HG02870 (cell line): ENCODE measurements around the gene KIF6.

Source experiments
- ATAC-seq: cut with Tn5 transposase; IDR thresholded peaks from one replicate; pipeline ENCODE4 v1.9.1; 2021; ENCODE audit warnings: mild to moderate bottlenecking, moderate library complexity; ENCODE audit not compliant: unreplicated experiment

The KIF6 gene

DNA sequence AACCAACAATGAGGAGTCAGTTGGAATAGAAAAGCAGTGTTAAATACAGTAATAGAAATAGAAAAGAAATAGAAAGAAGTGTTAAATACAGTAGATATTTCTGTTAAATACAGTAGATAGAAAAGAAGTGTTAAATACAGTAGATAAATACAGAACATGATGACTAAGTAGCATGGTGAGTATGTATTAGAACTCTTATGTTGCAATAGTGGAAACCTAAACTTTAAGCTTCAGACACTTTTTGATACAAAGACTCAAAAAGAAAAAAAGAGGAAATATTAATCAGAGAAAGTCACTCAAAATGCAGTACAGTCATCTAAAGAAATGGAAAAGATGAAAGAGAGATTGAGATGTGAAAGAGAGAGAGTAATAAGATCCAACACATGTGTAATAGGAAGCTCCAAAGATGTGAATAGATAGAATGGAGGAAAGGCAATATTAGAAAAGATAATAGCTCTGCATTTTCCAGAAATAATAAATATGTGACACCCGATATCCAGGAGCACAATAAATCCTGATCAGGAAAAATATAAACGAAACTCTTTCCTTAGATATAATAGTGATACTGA, 271.2 kb downstream of the KIF6 start:
- no peak for ATAC-seq

GRCh38 chr6:39453241-39453640, 272.0 kb downstream of the KIF6 start:
- ATAC-seq: no peak

GRCh38 chr6:39452306-39453145, 272.7 kb downstream of the KIF6 start:
- no peak for ATAC-seq

DNA sequence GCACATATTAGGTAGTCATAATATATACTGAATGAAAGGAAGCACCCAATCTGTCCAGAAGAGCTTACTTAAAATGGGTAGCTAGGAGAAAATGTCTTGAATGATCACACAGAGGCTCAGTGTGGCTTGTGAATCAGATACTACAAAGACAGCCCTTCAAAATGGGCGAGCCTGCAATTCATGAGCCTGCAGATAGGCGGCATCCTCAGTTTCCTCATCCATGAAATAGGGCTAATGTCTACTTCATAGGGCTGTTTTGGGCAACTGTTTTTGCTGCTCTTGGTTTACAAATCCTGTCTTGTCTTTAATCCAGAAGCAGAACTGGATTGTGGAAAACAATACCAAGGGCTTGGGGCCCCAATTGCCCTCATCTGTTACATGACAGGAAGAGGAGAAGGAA, 273.4 kb downstream of the KIF6 start:
- ATAC-seq: no peak

DNA sequence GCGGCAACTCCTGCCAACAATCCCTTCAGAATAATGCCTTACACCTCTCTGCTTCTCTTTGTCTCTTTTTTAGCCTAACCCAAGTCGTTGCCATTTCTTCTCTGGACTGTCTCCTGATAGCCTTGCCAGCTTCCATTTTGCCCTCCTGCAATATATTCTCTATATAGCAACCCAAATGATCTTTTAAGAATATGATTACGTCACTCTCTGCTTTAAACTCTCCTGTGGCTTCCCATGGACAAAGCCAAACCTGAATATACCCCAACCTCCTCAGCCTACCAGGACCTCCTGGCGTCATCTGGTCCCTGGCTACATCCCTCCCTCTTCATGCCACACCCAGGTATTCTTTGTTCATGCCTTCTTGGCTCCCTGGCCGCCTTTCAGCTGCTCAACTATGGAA, 276.2 kb downstream of the KIF6 start:
- ATAC-seq: no peak

GRCh38 chr6:39446909-39447308, 278.3 kb downstream of the KIF6 start:
- no peak for ATAC-seq

DNA sequence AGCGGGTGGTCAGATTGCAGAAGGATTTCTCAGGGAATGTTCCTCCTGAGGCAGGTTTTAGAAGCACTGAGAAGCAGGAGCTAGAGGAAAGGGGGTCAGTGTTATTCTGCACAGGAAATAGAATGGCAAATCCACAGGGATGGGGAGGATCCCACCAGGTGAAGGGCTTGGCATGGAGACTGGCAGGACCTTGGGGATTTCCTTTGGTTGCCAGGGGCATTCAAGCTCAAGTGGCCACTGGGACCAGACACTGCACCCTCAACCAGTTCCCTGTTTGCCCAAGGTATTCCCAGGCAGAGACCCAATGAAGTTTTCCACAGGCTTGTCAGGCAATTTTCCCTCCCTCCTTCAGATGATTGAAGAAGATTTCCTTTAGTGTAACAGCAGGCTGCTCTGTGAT, 279.5 kb downstream of the KIF6 start:
- ATAC-seq: no peak

DNA sequence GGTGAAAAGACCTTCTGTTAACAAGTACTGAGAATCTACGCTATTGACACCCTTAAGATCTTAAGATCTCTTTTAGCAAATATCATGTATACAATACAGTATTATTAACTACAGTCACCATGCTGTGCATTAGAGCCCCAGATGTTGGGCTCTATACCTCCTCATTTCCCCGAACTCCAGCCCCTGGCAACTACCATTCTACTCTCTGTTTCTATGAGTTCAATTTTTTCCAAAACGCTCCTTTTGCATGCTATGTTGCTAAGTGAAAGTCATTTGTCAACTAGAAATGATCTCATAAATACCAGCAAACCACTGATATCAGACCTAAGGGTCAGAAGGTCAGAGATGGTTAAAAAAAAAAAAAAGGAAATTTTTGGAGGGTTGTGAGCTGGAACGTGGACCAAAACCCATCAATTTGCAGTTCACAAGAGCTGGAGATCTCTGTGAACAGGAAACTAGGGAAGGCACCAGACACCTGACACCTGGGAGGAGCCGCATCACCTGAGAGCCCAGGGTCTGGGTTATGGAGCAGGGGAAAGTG, 280.7 kb downstream of the KIF6 start:
- ATAC-seq: no peak

DNA sequence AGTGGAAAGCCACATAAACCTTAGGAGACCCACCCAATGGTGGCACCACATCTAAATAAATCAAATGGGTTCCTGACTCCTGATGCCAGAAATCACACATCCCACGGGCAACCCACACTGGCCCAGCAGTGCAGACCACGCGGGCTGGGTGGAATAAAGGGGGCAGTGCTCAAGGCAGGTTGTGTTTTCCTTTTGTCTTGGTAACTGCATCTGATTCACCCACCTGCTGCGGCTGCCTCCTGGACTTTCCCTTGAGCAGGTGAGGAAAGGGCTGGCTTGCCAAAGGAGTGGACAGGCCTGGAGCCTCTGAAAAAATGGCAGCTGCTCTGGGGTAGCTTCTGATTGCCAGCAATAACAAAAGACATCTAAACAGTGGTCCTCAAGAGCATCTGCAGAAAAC, 283.2 kb downstream of the KIF6 start:
- ATAC-seq: no peak

- ATAC-seq: no peak
These were observed 283.9 kb downstream of the KIF6 start for GRCh38 chr6:39441301-39441700.

- ATAC-seq: no peak
These were observed 285.2 kb downstream of the KIF6 start for GRCh38 chr6:39440039-39440426.

- no peak for ATAC-seq
These were observed 285.7 kb downstream of the KIF6 start for GRCh38 chr6:39439342-39440038.

GRCh38 chr6:39433630-39434029, 291.6 kb downstream of the KIF6 start:
- no peak for ATAC-seq

GRCh38 chr6:39432330-39433025, 292.7 kb downstream of the KIF6 start:
- ATAC-seq: no peak

DNA sequence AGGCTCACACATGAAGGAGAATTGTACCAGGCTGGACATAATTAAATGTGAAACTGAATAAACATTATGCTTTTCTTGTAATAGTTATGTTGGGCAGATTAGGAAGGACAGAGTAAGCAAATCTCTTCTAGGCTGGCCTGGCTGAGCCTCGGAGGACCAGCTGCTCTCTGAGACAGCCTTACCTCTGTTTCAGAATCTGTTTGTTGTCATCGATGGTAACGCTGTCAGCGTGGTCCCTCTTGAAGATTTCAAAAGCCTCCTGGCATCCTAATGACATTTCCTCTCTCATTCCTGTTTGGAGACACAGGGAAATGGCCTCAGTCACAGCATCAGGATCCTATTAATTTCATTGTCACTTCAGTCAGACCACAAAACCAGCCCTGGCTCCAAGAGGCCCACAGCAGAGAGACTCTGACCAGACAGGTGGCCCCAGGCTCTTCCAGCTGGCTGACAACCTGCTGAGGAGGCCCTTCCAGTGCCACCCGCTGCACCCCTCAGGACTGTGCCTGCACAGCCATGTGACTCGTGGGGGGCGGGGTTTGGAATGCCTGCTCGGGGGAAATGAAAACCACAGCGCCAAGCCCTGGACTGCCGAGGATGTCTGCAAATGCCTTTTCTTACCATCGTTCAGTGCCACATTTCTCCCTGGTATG, 294.2 kb downstream of the KIF6 start:
- ATAC-seq: no peak

GRCh38 chr6:39430446-39430845, 294.8 kb downstream of the KIF6 start:
- no peak for ATAC-seq

DNA sequence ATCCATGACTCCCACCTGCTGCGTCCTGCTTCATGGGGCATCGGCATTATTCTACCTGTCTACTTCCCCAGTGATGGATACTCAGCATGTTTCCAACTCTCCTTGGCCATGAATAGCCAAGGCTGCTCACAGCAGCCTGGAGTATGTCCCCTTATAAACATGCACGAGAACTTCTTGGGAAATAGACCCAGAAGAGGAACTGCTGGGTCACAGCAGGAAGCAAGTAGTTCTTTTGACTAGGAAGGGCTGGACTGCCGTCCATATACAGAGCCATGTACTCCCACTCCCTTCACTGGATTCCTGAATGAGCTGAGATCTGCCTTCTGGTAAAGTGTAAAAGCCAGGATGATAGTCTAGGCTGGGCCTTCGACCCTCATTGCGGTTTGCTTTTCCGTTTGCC, 296.4 kb downstream of the KIF6 start:
- ATAC-seq: no peak

DNA sequence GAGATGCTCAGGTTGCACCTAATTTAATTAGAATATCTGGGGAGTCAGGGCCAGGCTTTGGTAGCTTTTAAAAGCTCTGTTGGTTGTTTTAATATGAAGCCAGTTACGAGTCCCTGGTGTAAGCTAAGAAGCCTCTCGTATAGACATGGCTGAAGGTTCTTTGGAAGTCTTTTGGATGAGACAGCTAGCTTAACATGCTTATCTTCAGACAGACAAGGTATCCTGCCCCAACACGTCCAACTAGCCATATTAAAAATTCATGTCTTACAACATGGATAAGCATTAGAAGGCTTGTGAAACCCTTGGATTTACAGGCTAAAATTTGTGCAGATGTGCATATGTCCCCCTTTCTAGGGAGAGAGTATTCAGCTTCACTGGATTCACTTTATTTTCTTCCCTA, 297.1 kb downstream of the KIF6 start:
- no peak for ATAC-seq

GRCh38 chr6:39426073-39426456, 299.1 kb downstream of the KIF6 start:
- ATAC-seq: no peak

GRCh38 chr6:39425346-39426072, 299.7 kb downstream of the KIF6 start:
- no peak for ATAC-seq
